ENCODE results near the gene SLC12A4. TPM values are rescaled to one million over a fixed set of nuclear protein-coding genes. Genes with fewer than 3 reads are reported as not detected.

SLC12A4 gene
- polyA plus RNA-seq, 2 of the 4 experiments (the other 2 are of a cell fraction) = 18.2 to 33.2 TPM

GRCh38 chr16:67942200-67942509 lies 26.3 kb downstream of the SLC12A4 start:
- peaks cover 4% of the 10 kb centered on the region; the same call in 2 of the 3 replicates for H3K4me1 ChIP-seq
- WGBS (ENCODE audit: missing lambda C conversion rate) = 74% methylated on average over 3 of the region's 6 CpGs
- ChIA-PET CTCF (interaction anchor here (0.6 to 5.2 kb wide), 22 partner anchors 9 to 421 kb away, joined by 3 to 54 read pairs (median 3); no protein-coding TSS in a partner anchor), POLR2A (no interaction called here)
- no peaks in the 10 kb centered on the region for H3K9me3 ChIP-seq
- no peak for FAIRE-seq
- no peak for TF ChIP-seq KDM5A (IDR thresholded peaks at IDR 0.05)
- TF ChIP-seq HES2 (IDR thresholded peaks at IDR 0.05) = no peak
- no peak for TF ChIP-seq ZNF302 (CRISPR knock-in tag; IDR thresholded peaks at IDR 0.05)
- 0 out of 2 replicates have a peak, but pooled peaks have one; percentile 25 for TF ChIP-seq MAX (IDR thresholded peaks at IDR 0.05)
- TF ChIP-seq PHF8 (IDR thresholded peaks at IDR 0.05; ENCODE audit: borderline replicate concordance, low read depth) = no peak
- TF ChIP-seq MYC (IDR thresholded peaks at IDR 0.05; ENCODE audit: borderline replicate concordance, low read length) = no peak
- TF ChIP-seq HMGXB4 (CRISPR knock-in tag; IDR thresholded peaks at IDR 0.05; ENCODE audit: borderline replicate concordance) = no peak
- peak; percentile 33 to 47; a peak in 3 of 5 replicates for TF ChIP-seq RAD21 (conservative IDR thresholded peaks at IDR 0.05 in 1 of 2, IDR thresholded peaks at IDR 0.05 in 1 of 2)
- TF ChIP-seq, protein P1, sequence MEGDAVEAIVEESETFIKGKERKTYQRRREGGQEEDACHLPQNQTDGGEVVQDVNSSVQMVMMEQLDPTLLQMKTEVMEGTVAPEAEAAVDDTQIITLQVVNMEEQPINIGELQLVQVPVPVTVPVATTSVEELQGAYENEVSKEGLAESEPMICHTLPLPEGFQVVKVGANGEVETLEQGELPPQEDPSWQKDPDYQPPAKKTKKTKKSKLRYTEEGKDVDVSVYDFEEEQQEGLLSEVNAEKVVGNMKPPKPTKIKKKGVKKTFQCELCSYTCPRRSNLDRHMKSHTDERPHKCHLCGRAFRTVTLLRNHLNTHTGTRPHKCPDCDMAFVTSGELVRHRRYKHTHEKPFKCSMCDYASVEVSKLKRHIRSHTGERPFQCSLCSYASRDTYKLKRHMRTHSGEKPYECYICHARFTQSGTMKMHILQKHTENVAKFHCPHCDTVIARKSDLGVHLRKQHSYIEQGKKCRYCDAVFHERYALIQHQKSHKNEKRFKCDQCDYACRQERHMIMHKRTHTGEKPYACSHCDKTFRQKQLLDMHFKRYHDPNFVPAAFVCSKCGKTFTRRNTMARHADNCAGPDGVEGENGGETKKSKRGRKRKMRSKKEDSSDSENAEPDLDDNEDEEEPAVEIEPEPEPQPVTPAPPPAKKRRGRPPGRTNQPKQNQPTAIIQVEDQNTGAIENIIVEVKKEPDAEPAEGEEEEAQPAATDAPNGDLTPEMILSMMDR (IDR thresholded peaks at IDR 0.05) = peak; percentile 55
- no peak for TF ChIP-seq SMC3 (IDR thresholded peaks at IDR 0.05)
- TF ChIP-seq ZSCAN20 (CRISPR knock-in tag; IDR thresholded peaks at IDR 0.05) = no peak
- peak; percentile 66 to 67 for DNase-seq (ENCODE audit: low read depth in 1 of 2, low spot score in 1 of 2)
- H3K27ac ChIP-seq = no peak overlapping the region
- ATAC-seq = peak; percentile 79 to 85
- H3K4me2 ChIP-seq = no peak overlapping the region
- no peak overlapping the region for H3K4me3 ChIP-seq

- Histone ChIP-seq H3K9me3 (no peaks in the 10 kb centered on the region), H3K27ac (no peak overlapping the region), H3K4me1 (peaks cover 7% of the 10 kb centered on the region; the same call in 2 of the 3 replicates), H3K4me3 (no peak overlapping the region), H3K4me2 (no peak overlapping the region)
- WGBS (ENCODE audit: missing lambda C conversion rate) = 74% methylated on average over 9 of the region's 9 CpGs
- no peak for DNase-seq (ENCODE audit: low read depth in 1 of 2, low spot score in 1 of 2)
- peak; percentile 4 to 11; a peak in 3 of 6 replicates for ATAC-seq
- ChIA-PET POLR2A (no interaction called here), CTCF (interaction anchor here (0.6 to 5.2 kb wide), 24 partner anchors 9 to 420 kb away, joined by 3 to 54 read pairs (median 3); no protein-coding TSS in a partner anchor)
- FAIRE-seq = no peak
- TF ChIP-seq POLR2AphosphoS2 (conservative IDR thresholded peaks at IDR 0.05; ENCODE audit: low read length) = 0 out of 2 replicates have a peak, but pooled peaks have one; percentile 69
- no peak for TF ChIP-seq EHF (CRISPR knock-in tag; IDR thresholded peaks at IDR 0.05)
Measured at GRCh38 chr16:67941469-67942199, 26.8 kb downstream of the SLC12A4 start.

DNA sequence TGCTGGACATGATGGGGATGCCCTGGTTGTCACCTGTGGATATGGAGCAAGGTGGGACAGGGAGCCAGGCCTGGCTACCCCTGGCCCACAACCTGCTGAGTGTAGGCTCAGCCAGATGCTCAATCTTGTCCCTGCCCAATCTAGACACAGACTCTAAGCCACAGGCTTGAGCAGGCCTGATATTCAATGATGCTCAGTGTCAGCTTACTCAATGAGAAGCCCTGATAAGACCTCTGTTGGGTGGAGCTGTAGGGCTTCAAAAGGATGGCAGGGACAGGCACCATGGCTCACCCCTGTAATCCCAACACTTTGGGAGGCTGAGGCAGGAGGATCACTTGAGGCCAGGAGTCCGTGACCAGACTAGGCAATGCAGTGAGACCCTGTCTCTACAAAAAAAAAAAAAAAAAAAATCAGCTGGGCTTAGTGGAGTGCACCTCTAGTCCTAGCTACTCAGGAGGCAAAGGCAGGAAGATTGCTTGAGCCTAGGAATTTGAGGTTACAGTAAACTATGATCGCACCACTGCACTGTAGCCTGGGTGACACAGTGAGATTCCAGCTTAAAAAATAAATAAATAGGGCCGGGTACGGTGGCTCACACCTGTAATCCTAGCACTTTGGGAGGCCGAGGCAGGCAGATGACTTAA lies 27.9 kb downstream of the SLC12A4 start:
- peaks cover 7% of the 10 kb centered on the region; the same call in 2 of the 3 replicates for H3K4me1 ChIP-seq
- no peak overlapping the region for H3K4me3 ChIP-seq
- no peak for ATAC-seq
- POLR2A ChIA-PET = no interaction called here
- no peak for TF ChIP-seq GATA3 (IDR thresholded peaks at IDR 0.05; ENCODE audit: borderline replicate concordance)
- no peak for TF ChIP-seq RARB (CRISPR knock-in tag; IDR thresholded peaks at IDR 0.05)
- TF ChIP-seq, protein P1 (IDR thresholded peaks at IDR 0.05) = no peak
- TF ChIP-seq SMC3 (IDR thresholded peaks at IDR 0.05) = no peak
- no peak for TF ChIP-seq RNF2 (IDR thresholded peaks at IDR 0.05; ENCODE audit: borderline replicate concordance, low read depth)
- no peak for TF ChIP-seq ZC3H11A (IDR thresholded peaks at IDR 0.05)
- TF ChIP-seq FOXS1 (CRISPR knock-in tag; IDR thresholded peaks at IDR 0.05) = no peak
- H3K4me2 ChIP-seq = no peak overlapping the region
- CTCF ChIA-PET = interaction anchor here (0.6 to 5.2 kb wide), 10 partner anchors 12 to 382 kb away, joined by 3 to 54 read pairs (median 4); no protein-coding TSS in a partner anchor
- no peak for FAIRE-seq
- H3K27ac ChIP-seq = no peak overlapping the region
- 87% methylated on average over 5 of the region's 5 CpGs for WGBS (ENCODE audit: missing lambda C conversion rate)
- no peak for DNase-seq (ENCODE audit: low read depth in 1 of 2, low spot score in 1 of 2)
- no peaks in the 10 kb centered on the region for H3K9me3 ChIP-seq

Data from A549 (cell line).